C4-2B (cell line): Measurements from ENCODE around the gene RRAGD.

Experiments used
- CTCF ChIP-seq: fragments of 450-650 bp; conservative IDR thresholded peaks from 2 replicates; pipeline ENCODE4 v1.5.1; 2017; ENCODE audit warnings: mild to moderate bottlenecking
- ZFX ChIP-seq: fragments of 450-650 bp; IDR thresholded peaks from 2 replicates; pipeline ENCODE4 v1.6.1; 2017

GRCh38 chr6:89413006-89413400, 930 bp upstream of the RRAGD start:
- TF ChIP-seq ZFX (no peak), CTCF (no peak)
